Mesangial cell (primary cell): ENCODE measurements around the gene MAD2L2. TPM values are rescaled to one million over a fixed set of nuclear protein-coding genes. Genes with fewer than 3 reads are reported as not detected.

Source experiments
- total RNA-seq: library from RNA; depleted of rRNA; stranded (reverse); fragments of >200 nt; gene quantifications from 2 replicates; pipeline ENCODE4 v1.2.3, GENCODE V29; 2015

MAD2L2 gene
- total RNA-seq = 68.8 and 103 TPM in 2 replicates

GRCh38 chr1:11681071-11681771 lies at the start of gene MAD2L2:
TSS of gene MAD2L2 (minus strand) at chr1:11681148. CDS start at chr1:11680601, 547 bp downstream.

GRCh38 chr1:11691302-11691914 lies 10.5 kb upstream of the MAD2L2 start, which contains the start of gene DRAXIN:
TSS of gene DRAXIN (plus strand) at chr1:11691710. CDS start at chr1:11706259, 14,549 bp downstream.

GRCh38 chr1:11654137-11654938 lies 26.6 kb downstream of the MAD2L2 start, which contains the start of the genes FBXO2 and FBXO44:
TSS of gene FBXO2 (minus strand) at chr1:11654429. CDS start at chr1:11654340, 89 bp downstream.
TSS of gene FBXO44 (plus strand) at chr1:11654877. CDS start at chr1:11655836, 959 bp downstream.

Other genes starting within 250 kb of the MAD2L2 start
- gene DISP3, start 202.0 kb downstream of the MAD2L2 start, total RNA-seq = 0.16 and 0.38 TPM in 2 replicates
- gene FBXO2, start 26.7 kb downstream of the MAD2L2 start, total RNA-seq = 1.1 and 4.4 TPM in 2 replicates
- 5.5 and 21.7 TPM in 2 replicates for gene FBXO44, start 26.3 kb downstream of the MAD2L2 start, total RNA-seq
- 9.6 and 14.2 TPM in 2 replicates for gene FBXO6, start 16.9 kb downstream of the MAD2L2 start, total RNA-seq
- under 0.01 TPM in 2 replicates for gene DRAXIN, start 10.6 kb upstream of the MAD2L2 start, total RNA-seq
- gene AGTRAP, start 55.0 kb upstream of the MAD2L2 start, total RNA-seq = 73.2 and 85.6 TPM in 2 replicates
- not detected in 2 replicates for gene C1orf167, start 81.0 kb upstream of the MAD2L2 start, total RNA-seq
- 7.5 and 25.2 TPM in 2 replicates for gene MTHFR, start 124.8 kb upstream of the MAD2L2 start, total RNA-seq
- 6.7 and 11.5 TPM in 2 replicates for gene CLCN6, start 125.0 kb upstream of the MAD2L2 start, total RNA-seq
- not detected in 2 replicates for gene NPPA, start 166.6 kb upstream of the MAD2L2 start, total RNA-seq
- gene NPPB, start 177.8 kb upstream of the MAD2L2 start, total RNA-seq = 7.4 and 17.8 TPM in 2 replicates
- gene KIAA2013, start 245.3 kb upstream of the MAD2L2 start, total RNA-seq = 94.7 and 107 TPM in 2 replicates